Pancreas (tissue), 10 donors: ENCODE results near the gene CPT1A. TPM values are rescaled to one million over a fixed set of nuclear protein-coding genes. Genes with fewer than 3 reads are reported as not detected.

Experiments used
- ATAC-seq, 4 donors: fragments of 200-7000 bp; cut with Tn5 transposase; one replicate each; pipeline versions ENCODE4 v1.8.0 to v1.9.1; 2020; ENCODE audit warnings: mild to moderate bottlenecking in 4 of 4, moderate library complexity in 4 of 4
- DNase-seq, 6 donors: peaks; one replicate each; pipeline ENCODE4 v3.0.0-alpha.2; 2020
- FAIRE-seq: peaks from 2 replicates; lab custom pipeline; 2012; peaks lifted over from hg19 to GRCh38; lab: Jason Lieb, UNC
- H3K27ac ChIP-seq, 4 donors: fragments of 200-600 bp; sonication (generic); 1 replicate in 3 of 4; 2 replicates in 1 of 4; pipeline versions ENCODE4 v1.5.0 to v1.8.0; 2020
- H3K27me3 ChIP-seq, 4 donors: fragments of 200-600 bp; one replicate each; pipeline ENCODE4 v1.8.0; 2021
- H3K36me3 ChIP-seq, 3 donors: fragments of 200-600 bp; sonication (generic) in 1 of 3; one replicate each; pipeline versions ENCODE4 v1.5.0 to v1.8.0; 2020 to 2021
- H3K4me1 ChIP-seq, 3 donors: fragments of 200-600 bp; one replicate each; pipeline ENCODE4 v1.8.0; 2021
- H3K4me3 ChIP-seq, 4 donors: fragments of 200-600 bp; sonication (generic) in 2 of 4; one replicate each; pipeline versions ENCODE4 v1.5.0 to v1.8.0; 2020 to 2021
- H3K9me3 ChIP-seq, 4 donors: fragments of 200-600 bp; one replicate each; pipeline ENCODE4 v1.8.0; 2021
- CTCF ChIP-seq, 4 donors: fragments of 200-600 bp; sonication (generic) in 3 of 4; IDR thresholded peaks; one replicate each; pipeline versions ENCODE4 v1.5.0 to v1.8.0; 2021; ENCODE audit warnings: antibody characterized with exemption in 4 of 4
- WGBS, 2 donors: extraction: QIAGEN DNeasy Blood & Tissue Kit; methylation state at CpG; one replicate each; pipeline ENCODE4 v1.1.7; 2013; 5-methylcytosine and 5-hydroxymethylcytosine counted together
- intact Hi-C, 3 donors: fragments of 100-400 bp; cut with DNase I; formaldehyde crosslinking; loops; one replicate each; pipeline versions ENCODE4 v1.11.1 to v1.14.2; 2022
- polyA plus RNA-seq, 2 donors: library from polyadenylated mRNA; stranded (reverse); fragments of 200-250 nt; gene quantifications; one replicate each; pipeline ENCODE4 v1.2.3, GENCODE V29; 2013
- total RNA-seq, 6 donors: library from RNA; stranded (reverse); fragmentation: NEBNext Ultra II Directional in 4 of 6; extraction: Animal tissue kit (Norgen Biotek cat#: 25700) in 4 of 6; gene quantifications; one replicate each; pipeline versions ENCODE4 v1.2.1 to v1.2.4, GENCODE V29; 2021 to 2023
- donor health status: healthy with polysubstance abuse.
- donor health status: DM: no; HTN: no; CAD: no; lungs with moderate emphysema.
- donor health status: DM: no; HTN: no; CAD: no.
- donor health status: control.
- donor health status: control.
- donor health status: Bipolar disorder and iron deficiency.
- donor health status: DM: yes; HTN: yes; CAD: no.
- donor health status: DM: no; HTN: no; CAD: no.
- donor health status: DM: no; HTN: no; CAD: no.
- donor health status: DM: yes; HTN: yes; CAD: no.

The CPT1A gene
- total and polyA plus RNA-seq, 8 donors = 9.5 to 33.7 (median 20.5) TPM

- no peaks in the 10 kb centered on the region for H3K27me3 ChIP-seq
- no peak for ATAC-seq
- intact Hi-C loops = no loop called here
- no peak overlapping the region for H3K4me3 ChIP-seq
- no peaks in the 10 kb centered on the region for H3K9me3 ChIP-seq
- no peak overlapping the region for H3K27ac ChIP-seq
- H3K4me1 ChIP-seq = no peaks in the 10 kb centered on the region
- no peak for DNase-seq
- 77 to 79% methylated on average over 8 of the region's 8 CpGs for WGBS, 2 donors
- FAIRE-seq = no peak
- H3K36me3 ChIP-seq = no peaks in the 10 kb centered on the region
- TF ChIP-seq CTCF (IDR thresholded peaks at IDR 0.05) = no peak
Measured at GRCh38 chr11:68852628-68853027, 10.9 kb upstream of the CPT1A start.

- FAIRE-seq (no peak), ATAC-seq (no peak), DNase-seq (peak in 1 of 6 donors; percentile 3)
- no peaks in the 10 kb centered on the region for H3K36me3 ChIP-seq
- peaks cover 0 to 6% (median 0%) of the 10 kb centered on the region in 3 donors for H3K4me1 ChIP-seq
- intact Hi-C loops = no loop called here
- H3K9me3 ChIP-seq = no peaks in the 10 kb centered on the region
- no peak overlapping the region for H3K4me3 ChIP-seq
- WGBS, 2 donors = 84 to 85% methylated on average over 15 of the region's 15 CpGs
- TF ChIP-seq CTCF (IDR thresholded peaks at IDR 0.05) = no peak
- no peak overlapping the region for H3K27ac ChIP-seq
- H3K27me3 ChIP-seq = no peaks in the 10 kb centered on the region
Measured at GRCh38 chr11:68848429-68848828, 6.7 kb upstream of the CPT1A start.

GRCh38 chr11:68847395-68847794 is 5.7 kb upstream of the CPT1A start:
- intact Hi-C loops = no loop called here
- Histone ChIP-seq H3K4me1 (peaks cover 0 to 9% (median 0%) of the 10 kb centered on the region in 3 donors), H3K27ac (no peak overlapping the region), H3K27me3 (no peaks in the 10 kb centered on the region), H3K9me3 (no peaks in the 10 kb centered on the region), H3K36me3 (no peaks in the 10 kb centered on the region), H3K4me3 (no peak overlapping the region)
- 45 to 53% methylated on average over 4 of the region's 4 CpGs for WGBS, 2 donors
- peak in 1 of 6 donors; percentile 1 for DNase-seq
- FAIRE-seq = no peak
- no peak for TF ChIP-seq CTCF (IDR thresholded peaks at IDR 0.05)
- ATAC-seq = no peak

GRCh38 chr11:68845351-68846002 is 3.8 kb upstream of the CPT1A start:
- Histone ChIP-seq H3K4me1 (peaks cover 0 to 9% (median 0%) of the 10 kb centered on the region in 3 donors), H3K27me3 (no peaks in the 10 kb centered on the region), H3K27ac (no peak overlapping the region), H3K9me3 (no peaks in the 10 kb centered on the region), H3K36me3 (no peaks in the 10 kb centered on the region), H3K4me3 (no peak overlapping the region)
- intact Hi-C loops = no loop called here
- DNase-seq (peak in 1 of 6 donors; percentile 12), FAIRE-seq (no peak), ATAC-seq (no peak)
- WGBS, 2 donors = 61 to 63% methylated on average over 18 of the region's 18 CpGs
- no peak for TF ChIP-seq CTCF (IDR thresholded peaks at IDR 0.05)

GRCh38 chr11:68844801-68845200 is 3.1 kb upstream of the CPT1A start:
- FAIRE-seq = no peak
- H3K4me1 ChIP-seq = peaks cover 0 to 13% (median 0%) of the 10 kb centered on the region in 3 donors
- TF ChIP-seq CTCF (IDR thresholded peaks at IDR 0.05) = no peak
- ATAC-seq = no peak
- H3K9me3 ChIP-seq = no peaks in the 10 kb centered on the region
- intact Hi-C loops = no loop called here
- H3K4me3 ChIP-seq = no peak overlapping the region
- 82 to 90% methylated on average over 6 of the region's 6 CpGs for WGBS, 2 donors
- DNase-seq = peak in 1 of 6 donors; percentile 4
- H3K36me3 ChIP-seq = no peaks in the 10 kb centered on the region
- no peaks in the 10 kb centered on the region for H3K27me3 ChIP-seq
- no peak overlapping the region for H3K27ac ChIP-seq
